GM12873 (cell line): ENCODE data around the gene PYM1.

Experiments
- CTCF ChIP-seq: IDR thresholded peaks from 2 replicates; pipeline ENCODE4 v1.5.1; 2012; ENCODE audit warnings: low read depth, mild to moderate bottlenecking, moderate library complexity, low read length, control low read depth; ENCODE audit not compliant: insufficient read depth; ENCODE audit errors: missing control alignments

Gene PYM1

GRCh38 chr12:55927588-55928502, at the start of gene PYM1:
Gene PYM1, minus strand, starts transcription at chr12:55927894. Its CDS starts 133 bp downstream, at chr12:55927761.
- no peak for TF ChIP-seq CTCF

- no peak for TF ChIP-seq CTCF
Observed at GRCh38 chr12:55974308-55974730, 46.6 kb upstream of the PYM1 start.

- TF ChIP-seq CTCF = no peak
Observed at GRCh38 chr12:55973599-55974307, 46.1 kb upstream of the PYM1 start, which contains the start of gene RAB5B. Gene RAB5B, plus strand, starts transcription at chr12:55974078. Its CDS starts 12,883 bp downstream, at chr12:55986961.

- TF ChIP-seq CTCF = no peak
Observed at GRCh38 chr12:55972911-55973598, 45.4 kb upstream of the PYM1 start.

- no peak for TF ChIP-seq CTCF
Observed at GRCh38 chr12:55972456-55972855, 44.8 kb upstream of the PYM1 start.

GRCh38 chr12:55972042-55972441, 44.3 kb upstream of the PYM1 start:
- TF ChIP-seq CTCF = no peak
